ENCODE data around the gene MRPL49. TPM values are rescaled to one million over a fixed set of nuclear protein-coding genes. Genes with fewer than 3 reads are reported as not detected.
"Not testable (repeated sequence)": the region's sequence is repeated elsewhere in the genome, so short reads cannot be mapped to it uniquely, and the experiment has no call there.

MRPL49 gene
- total RNA-seq, 1 experiment from 2014 or later, result 84.9 TPM

GRCh38 chr11:65114538-65115171 is 7.5 kb upstream of the MRPL49 start:
- no peak for DNase-seq (ENCODE audit: low read depth)
- in situ Hi-C loops (cut with HindIII; ENCODE audit: low pct_unique_long_range_greater_than_20kb, low sequenced_read_pairs), result no loop called here

- in situ Hi-C loops (cut with HindIII; ENCODE audit: low pct_unique_long_range_greater_than_20kb, low sequenced_read_pairs), result no loop called here
- DNase-seq (ENCODE audit: low read depth), result no peak
These were observed 6.6 kb upstream of the MRPL49 start for GRCh38 chr11:65115361-65116082.

GRCh38 chr11:65116370-65117205 is 5.5 kb upstream of the MRPL49 start:
- in situ Hi-C loops (cut with HindIII; ENCODE audit: low pct_unique_long_range_greater_than_20kb, low sequenced_read_pairs), result no loop called here
- DNase-seq (ENCODE audit: low read depth), result no peak

- in situ Hi-C loops (cut with HindIII; ENCODE audit: low pct_unique_long_range_greater_than_20kb, low sequenced_read_pairs), result no loop called here
- DNase-seq (ENCODE audit: low read depth), result peak; percentile 96
These were observed 4.7 kb upstream of the MRPL49 start, which contains the start of gene ZNHIT2 for GRCh38 chr11:65117206-65118096. TSS of gene ZNHIT2 (minus strand) at chr11:65117701. CDS start at chr11:65117653, 48 bp downstream.

GRCh38 chr11:65118097-65118837 is 3.9 kb upstream of the MRPL49 start:
- no peak for DNase-seq (ENCODE audit: low read depth)
- in situ Hi-C loops (cut with HindIII; ENCODE audit: low pct_unique_long_range_greater_than_20kb, low sequenced_read_pairs), result no loop called here

GRCh38 chr11:65118891-65119669 is 3.0 kb upstream of the MRPL49 start:
- DNase-seq (ENCODE audit: low read depth); in situ Hi-C loops (cut with HindIII; ENCODE audit: low pct_unique_long_range_greater_than_20kb, low sequenced_read_pairs): not testable (repeated sequence)

GRCh38 chr11:65119670-65119995 is 2.5 kb upstream of the MRPL49 start:
- in situ Hi-C loops (cut with HindIII; ENCODE audit: low pct_unique_long_range_greater_than_20kb, low sequenced_read_pairs), result no loop called here
- no peak for DNase-seq (ENCODE audit: low read depth)

- no peak for DNase-seq (ENCODE audit: low read depth)
- in situ Hi-C loops (cut with HindIII; ENCODE audit: low pct_unique_long_range_greater_than_20kb, low sequenced_read_pairs), result no loop called here
These were observed 1.3 kb upstream of the MRPL49 start for GRCh38 chr11:65120831-65121230.

GRCh38 chr11:65121447-65121864 is 665 bp upstream of the MRPL49 start:
- in situ Hi-C loops (cut with HindIII; ENCODE audit: low pct_unique_long_range_greater_than_20kb, low sequenced_read_pairs), result no loop called here
- DNase-seq (ENCODE audit: low read depth), result no peak

GRCh38 chr11:65124480-65125196 is 2.5 kb downstream of the MRPL49 start:
- in situ Hi-C loops (cut with HindIII; ENCODE audit: low pct_unique_long_range_greater_than_20kb, low sequenced_read_pairs), result no loop called here
- DNase-seq (ENCODE audit: low read depth), result no peak

- in situ Hi-C loops (cut with HindIII; ENCODE audit: low pct_unique_long_range_greater_than_20kb, low sequenced_read_pairs), result no loop called here
- no peak for DNase-seq (ENCODE audit: low read depth)
These were observed 3.3 kb downstream of the MRPL49 start for GRCh38 chr11:65125197-65126056.

GRCh38 chr11:65126624-65127274 is 4.6 kb downstream of the MRPL49 start:
- no peak for DNase-seq (ENCODE audit: low read depth)
- in situ Hi-C loops (cut with HindIII; ENCODE audit: low pct_unique_long_range_greater_than_20kb, low sequenced_read_pairs), result no loop called here

GRCh38 chr11:65127473-65128181 is 5.5 kb downstream of the MRPL49 start:
- in situ Hi-C loops (cut with HindIII; ENCODE audit: low pct_unique_long_range_greater_than_20kb, low sequenced_read_pairs), result no loop called here

More at GRCh38 chr11:65127473-65128181, 5.5 kb downstream of the MRPL49 start:
- no peak for DNase-seq (ENCODE audit: low read depth)
